K562 (cell line): ENCODE measurements around the gene TENT5A. TPM values are rescaled to one million over a fixed set of nuclear protein-coding genes. Genes with fewer than 3 reads are reported as not detected.

Experiments
- BCL6 ChIP-seq: fragments of 250-450 bp; sonication (Bioruptor Pico); IDR thresholded peaks from 2 replicates; pipeline ENCODE4 v1.4.0; 2020
- E2F1 ChIP-seq: sonication (generic); formaldehyde crosslinking; IDR thresholded peaks from 2 replicates; pipeline ENCODE4 v1.8.1; 2023; ENCODE audit warnings: mild to moderate bottlenecking, missing genetic modification reagents, moderate library complexity
- GABPB1 ChIP-seq: sonication (generic); formaldehyde crosslinking; IDR thresholded peaks from 2 replicates; pipeline ENCODE4 v1.8.0; 2022; ENCODE audit warnings: mild to moderate bottlenecking, missing genetic modification reagents
- GATA2 ChIP-seq: sonication (generic); formaldehyde crosslinking; IDR thresholded peaks from 2 replicates; pipeline ENCODE4 v1.4.0; 2020; ENCODE audit warnings: mild to moderate bottlenecking, missing genetic modification reagents
- HMGN3 ChIP-seq: IDR thresholded peaks from 2 replicates; pipeline ENCODE4 v1.6.1; 2011; ENCODE audit warnings: borderline replicate concordance, low read depth, mild to moderate bottlenecking, mixed read lengths, low read length; ENCODE audit not compliant: insufficient read length; ENCODE audit errors: extremely low read depth
- IRF1 ChIP-seq: sonication (generic); formaldehyde crosslinking; IDR thresholded peaks from 2 replicates; pipeline ENCODE4 v1.8.0; 2022; ENCODE audit warnings: missing genetic modification reagents, mild to moderate bottlenecking, borderline replicate concordance
- L3MBTL2 ChIP-seq: fragments of 450-650 bp; IDR thresholded peaks from 2 replicates; pipeline ENCODE4 v1.6.1; 2016; ENCODE audit warnings: mild to moderate bottlenecking, moderate library complexity
- NBN ChIP-seq: fragments of 450-650 bp; IDR thresholded peaks from 2 replicates; pipeline ENCODE4 v1.6.1; 2016; ENCODE audit warnings: low read depth, mild to moderate bottlenecking
- SIN3A ChIP-seq, 2 experiments: fragments of 150-350 bp in 1 of 2; IDR thresholded peaks; 2 replicates each; pipeline ENCODE4 v1.6.1; 2011 to 2016; ENCODE audit warnings: borderline replicate concordance in 2 of 2, low read depth in 2 of 2, low read length in 2 of 2, mild to moderate bottlenecking in 2 of 2, moderate library complexity in 2 of 2; ENCODE audit not compliant: control insufficient read depth in 1 of 2
- SLC30A9 ChIP-seq: fragments of 250-450 bp; sonication (Bioruptor Pico); IDR thresholded peaks from 2 replicates; pipeline ENCODE4 v1.8.0; 2022; ENCODE audit warnings: mild to moderate bottlenecking, moderate library complexity
- SMAD3 ChIP-seq: fragments of 450-650 bp; formaldehyde crosslinking; conservative IDR thresholded peaks from 2 replicates; pipeline ENCODE4 v1.4.0; 2020; ENCODE audit warnings: mild to moderate bottlenecking
- ZBTB1 ChIP-seq: sonication (generic); formaldehyde crosslinking; IDR thresholded peaks from 2 replicates; pipeline ENCODE4 v1.8.1; 2023; ENCODE audit warnings: missing genetic modification reagents, low read depth, mild to moderate bottlenecking, borderline replicate concordance
- ZMIZ1 ChIP-seq, 2 experiments: fragments of 150-350 bp in 1 of 2; IDR thresholded peaks; 2 replicates each; pipeline ENCODE4 v1.6.1; 2012 to 2016; ENCODE audit warnings: low read depth in 2 of 2, low read length in 2 of 2, mild to moderate bottlenecking in 1 of 2, moderate library complexity in 1 of 2
- ZNF165 ChIP-seq: fragments of 250-450 bp; sonication (Bioruptor Pico); IDR thresholded peaks from 2 replicates; pipeline ENCODE4 v1.4.0; 2020; ENCODE audit warnings: borderline replicate concordance
- ZNF175 ChIP-seq: fragments of 200-800 bp; sonication (Bioruptor generic); IDR thresholded peaks from 2 replicates; pipeline ENCODE4 v1.6.1; 2016; ENCODE audit warnings: low read depth, mild to moderate bottlenecking, missing genetic modification characterization, missing compliant biosample characterization
- ZNF232 ChIP-seq: sonication (generic); formaldehyde crosslinking; IDR thresholded peaks from 2 replicates; pipeline ENCODE4 v1.8.0; 2022; ENCODE audit warnings: mild to moderate bottlenecking, missing genetic modification reagents
- ZNF347 ChIP-seq: fragments of 450-650 bp; formaldehyde crosslinking; IDR thresholded peaks from 2 replicates; pipeline ENCODE4 v1.4.0; 2020; ENCODE audit warnings: low read depth, mild to moderate bottlenecking, moderate library complexity
- ZNF384 ChIP-seq: IDR thresholded peaks from 2 replicates; pipeline ENCODE4 v1.6.1; 2012; ENCODE audit warnings: low read depth, low read length, improper control_type of control experiment
- ZNF449 ChIP-seq: fragments of 250-450 bp; sonication (Bioruptor Pico); IDR thresholded peaks from 2 replicates; pipeline ENCODE4 v1.8.0; 2022; ENCODE audit warnings: moderate library complexity, mild to moderate bottlenecking, inconsistent platforms
- ZNF551 ChIP-seq: fragments of 250-450 bp; sonication (Bioruptor Pico); IDR thresholded peaks from 2 replicates; pipeline ENCODE4 v1.5.0; 2021; ENCODE audit warnings: mild to moderate bottlenecking, moderate library complexity
- ZNF830 ChIP-seq: fragments of 250-450 bp; sonication (Bioruptor Pico); IDR thresholded peaks from 2 replicates; pipeline ENCODE4 v1.5.0; 2021; ENCODE audit warnings: mild to moderate bottlenecking
- polyA plus RNA-seq, 8 experiments: library from polyadenylated mRNA; depleted of rRNA in 4 of 8; stranded (reverse) in 5 of 8; unstranded in 3 of 8; fragments of >200 nt; fragmentation: Nextera tagmentation in 2 of 8; fragmentation: Illumina TruSeq in 1 of 8; extraction: Ambion mirVana in 2 of 8; extraction: Trizol in 1 of 8; gene quantifications; 2 replicates each; pipeline versions ENCODE4 v1.2.1 to v1.2.3, GENCODE V29; 2011 to 2014; ENCODE audit warnings: inconsistent platforms in 1 of 8, missing spikeins in 1 of 8
- total RNA-seq, 7 experiments: library from RNA; depleted of rRNA in 6 of 7; stranded (reverse); fragments of >200 nt in 6 of 7; fragmentation: Illumina TruSeq in 2 of 7; extraction: Trizol in 2 of 7; gene quantifications; 2 replicates each; pipeline versions ENCODE4 v1.2.1 to v1.2.3, GENCODE V29; 2011 to 2021; ENCODE audit warnings: low replicate concordance in 1 of 7

Gene TENT5A
- total and polyA plus RNA-seq, 9 of the 15 experiments (the other 6 are each of a cell fraction or from before 2014, with no cell fraction given): 0.77 to 2.3 (median 1.3) TPM

GRCh38 chr6:81752084-81752920 lies at the start of gene TENT5A (continued):
- TF ChIP-seq E2F1 (CRISPR knock-in tag) (no peak), L3MBTL2 (peak; percentile 37), ZNF384 (0 out of 2 replicates have a peak, but pooled peaks have one; percentile 40), ZNF175 (CRISPR knock-in tag) (no peak), ZBTB1 (CRISPR knock-in tag) (no peak), GATA2 (CRISPR knock-in tag) (no peak), ZNF449 (no peak), GABPB1 (CRISPR knock-in tag) (peak; percentile 37; the same call in 1 of the 2 replicates), SIN3A (IDR thresholded peaks at IDR 0.05; ENCODE audit: borderline replicate concordance in 2 of 2, control insufficient read depth in 1 of 2, low read depth in 2 of 2, low read length in 2 of 2) (peak; percentile 53 to 60; a peak in 2 of 4 replicates), ZNF232 (CRISPR knock-in tag) (no peak), HMGN3 (peak; percentile 41), SLC30A9 (CRISPR knock-in tag) (no peak), ZNF830 (CRISPR knock-in tag) (no peak), NBN (no peak), IRF1 (CRISPR knock-in tag) (no peak), ZNF165 (CRISPR knock-in tag) (no peak), BCL6 (no peak), ZNF347 (CRISPR knock-in tag) (no peak), ZNF551 (no peak), SMAD3 (CRISPR knock-in tag) (no peak), ZMIZ1 (IDR thresholded peaks at IDR 0.05; ENCODE audit: low read depth in 2 of 2, low read length in 2 of 2) (no peak)
